DND-41 (cell line): ENCODE measurements around the gene FBXO47.

Experiments
- ATAC-seq: fragments of 200-7000 bp; cut with Tn5 transposase; 3 replicates; pipeline ENCODE4 v1.9.1; 2021; ENCODE audit warnings: low read depth; ENCODE audit not compliant: insufficient read depth
- DNase-seq: peaks from one replicate; pipeline ENCODE4 v3.0.0-alpha.2; 2020
- H2AFZ ChIP-seq: 2 replicates; pipeline ENCODE4 v1.6.0; 2012; ENCODE audit warnings: low read depth, low read length
- H3K27ac ChIP-seq: 2 replicates; pipeline ENCODE4 v1.5.1; 2012; ENCODE audit warnings: low read length, inconsistent platforms
- H3K27me3 ChIP-seq: fragments of 200-600 bp; sonication (generic); 2 replicates; pipeline ENCODE4 v1.6.0; 2012; ENCODE audit warnings: low read length, mild to moderate bottlenecking, inconsistent platforms; ENCODE audit not compliant: insufficient read depth, poor library complexity
- H3K36me3 ChIP-seq: 2 replicates; pipeline ENCODE4 v1.5.1; 2012; ENCODE audit warnings: low read length, inconsistent platforms; ENCODE audit not compliant: insufficient read depth
- H3K4me1 ChIP-seq: 2 replicates; pipeline ENCODE4 v1.5.1; 2012; ENCODE audit warnings: mild to moderate bottlenecking, low read length; ENCODE audit not compliant: insufficient read depth
- H3K4me2 ChIP-seq: 2 replicates; pipeline ENCODE4 v1.6.0; 2012; ENCODE audit warnings: mild to moderate bottlenecking, moderate library complexity, low read length, inconsistent platforms; ENCODE audit not compliant: insufficient read depth
- H3K4me3 ChIP-seq, 2 experiments: fragments of 200-600 bp in 1 of 2; shearing (Covaris generic) in 1 of 2; 2 replicates each; pipeline ENCODE4 v1.5.1; 2012 to 2016; ENCODE audit warnings: inconsistent platforms in 2 of 2, low read length in 2 of 2, mild to moderate bottlenecking in 2 of 2, low read depth in 1 of 2, moderate library complexity in 1 of 2
- H3K79me2 ChIP-seq: 2 replicates; pipeline ENCODE4 v1.6.0; 2012; ENCODE audit warnings: low read length, inconsistent platforms; ENCODE audit not compliant: insufficient read depth
- H3K9ac ChIP-seq: 2 replicates; pipeline ENCODE4 v1.6.0; 2012; ENCODE audit warnings: low read depth, mild to moderate bottlenecking, inconsistent platforms, low read length, moderate library complexity
- H3K9me3 ChIP-seq: 2 replicates; pipeline ENCODE4 v1.5.1; 2012; ENCODE audit warnings: low read length, moderate library complexity, mild to moderate bottlenecking, inconsistent platforms; ENCODE audit not compliant: insufficient read depth, severe bottlenecking
- H4K20me1 ChIP-seq: 2 replicates; pipeline ENCODE4 v1.6.0; 2012; ENCODE audit warnings: low read length; ENCODE audit not compliant: insufficient read depth
- CTCF ChIP-seq: IDR thresholded peaks from 2 replicates; pipeline ENCODE4 v1.5.1; 2012; ENCODE audit warnings: borderline replicate concordance, low read length, moderate library complexity, mild to moderate bottlenecking; ENCODE audit not compliant: poor library complexity, severe bottlenecking; ENCODE audit errors: extremely low read depth
- EZH2 ChIP-seq: IDR thresholded peaks from 3 replicates; pipeline ENCODE4 v1.6.1; 2012; ENCODE audit warnings: borderline replicate concordance, low read depth, mild to moderate bottlenecking, moderate library complexity, low read length, inconsistent platforms; ENCODE audit not compliant: severe bottlenecking

FBXO47 gene

GRCh38 chr17:38900978-38901656 is 66.1 kb downstream of the FBXO47 start:
- Histone ChIP-seq H3K9ac (no peak overlapping the region), H3K4me3 (no peak overlapping the region), H3K9me3 (no peaks in the 10 kb centered on the region), H4K20me1 (peaks cover 11% of the 10 kb centered on the region), H3K79me2 (peaks cover 34% of the 10 kb centered on the region), H3K27ac (peak overlapping the region; percentile 45; the same call in 1 of the 2 replicates), H2AFZ (no peak overlapping the region), H3K4me2 (no peak overlapping the region), H3K36me3 (peaks cover 69% of the 10 kb centered on the region), H3K4me1 (peaks cover 38% of the 10 kb centered on the region), H3K27me3 (no peaks in the 10 kb centered on the region)
- DNase-seq = peak; percentile 44
- ATAC-seq = no peak
- TF ChIP-seq CTCF (no peak), EZH2 (no peak)

- Histone ChIP-seq H4K20me1 (peaks cover 11% of the 10 kb centered on the region), H3K36me3 (peaks cover 74% of the 10 kb centered on the region), H3K4me1 (peaks cover 48% of the 10 kb centered on the region), H3K27ac (peak overlapping the region; percentile 95), H2AFZ (no peak overlapping the region), H3K27me3 (no peaks in the 10 kb centered on the region), H3K4me2 (0 out of 2 replicates have a peak overlapping the region, but pooled peaks have one; percentile 56), H3K79me2 (peaks cover 25% of the 10 kb centered on the region), H3K4me3 (no peak overlapping the region), H3K9me3 (no peaks in the 10 kb centered on the region), H3K9ac (peak overlapping the region; percentile 49; the same call in 1 of the 2 replicates)
- DNase-seq (no peak), ATAC-seq (no peak)
- TF ChIP-seq CTCF (no peak), EZH2 (no peak)
Observed at GRCh38 chr17:38899421-38899820, 67.8 kb downstream of the FBXO47 start.

GRCh38 chr17:38898812-38899348 is 68.3 kb downstream of the FBXO47 start:
- H3K4me2 ChIP-seq = peak overlapping the region; percentile 56
- peak overlapping the region; percentile 74; the same call in 1 of the 2 replicates for H2AFZ ChIP-seq
- H3K27me3 ChIP-seq = no peaks in the 10 kb centered on the region
- no peaks in the 10 kb centered on the region for H3K9me3 ChIP-seq
- DNase-seq (peak; percentile 88), ATAC-seq (peak; percentile 83)
- no peak for TF ChIP-seq CTCF
- no peak for TF ChIP-seq EZH2
- peaks cover 11% of the 10 kb centered on the region for H4K20me1 ChIP-seq
- peak overlapping the region; percentile 49 for H3K9ac ChIP-seq
- H3K4me3 ChIP-seq = peak overlapping the region in 1 of 2 experiments; percentile 40; a peak in 1 of 4 replicates
- H3K36me3 ChIP-seq = peaks cover 76% of the 10 kb centered on the region
- H3K4me1 ChIP-seq = peaks cover 48% of the 10 kb centered on the region
- H3K79me2 ChIP-seq = peaks cover 25% of the 10 kb centered on the region
- peak overlapping the region; percentile 95 for H3K27ac ChIP-seq
